ENCODE data around the gene GRK5.
"Not testable (repeated sequence)": the region's sequence is repeated elsewhere in the genome, so short reads cannot be mapped to it uniquely, and the experiment has no call there.

Gene GRK5

GRCh38 chr10:119420950-119421875, 213.8 kb downstream of the GRK5 start:
- DNase-seq (ENCODE audit: low read depth in 3 of 3) = no peak

- no peak for DNase-seq (ENCODE audit: low read depth in 3 of 3)
These were observed 214.7 kb downstream of the GRK5 start for GRCh38 chr10:119421891-119422681.

GRCh38 chr10:119422682-119423509, 215.5 kb downstream of the GRK5 start:
- DNase-seq (ENCODE audit: low read depth in 3 of 3) = no peak

GRCh38 chr10:119423510-119424257, 216.3 kb downstream of the GRK5 start:
- no peak for DNase-seq (ENCODE audit: low read depth in 3 of 3)

- DNase-seq (ENCODE audit: low read depth in 3 of 3) = no peak
These were observed 217.0 kb downstream of the GRK5 start for GRCh38 chr10:119424258-119424975.

- no peak for DNase-seq (ENCODE audit: low read depth in 3 of 3)
These were observed 217.9 kb downstream of the GRK5 start for GRCh38 chr10:119425102-119425880.

- DNase-seq (ENCODE audit: low read depth in 3 of 3) = no peak
These were observed 218.5 kb downstream of the GRK5 start for GRCh38 chr10:119425881-119426170.

GRCh38 chr10:119426699-119427098, 219.3 kb downstream of the GRK5 start:
- no peak for DNase-seq (ENCODE audit: low read depth in 3 of 3)

- DNase-seq (ENCODE audit: low read depth in 3 of 3) = no peak
These were observed 220.0 kb downstream of the GRK5 start for GRCh38 chr10:119427263-119427864.

GRCh38 chr10:119428789-119429188, 221.4 kb downstream of the GRK5 start:
- no peak for DNase-seq (ENCODE audit: low read depth in 3 of 3)

GRCh38 chr10:119429771-119430170, 222.4 kb downstream of the GRK5 start:
- DNase-seq (ENCODE audit: low read depth in 3 of 3) = no peak

- no peak for DNase-seq (ENCODE audit: low read depth in 3 of 3)
These were observed 223.8 kb downstream of the GRK5 start for GRCh38 chr10:119431034-119431772.

GRCh38 chr10:119431773-119432135, 224.4 kb downstream of the GRK5 start:
- DNase-seq (ENCODE audit: low read depth in 3 of 3) = no peak

- DNase-seq (ENCODE audit: low read depth in 3 of 3) = not testable (repeated sequence)
These were observed 227.6 kb downstream of the GRK5 start for GRCh38 chr10:119434942-119435341.

GRCh38 chr10:119438717-119439116, 231.3 kb downstream of the GRK5 start:
- DNase-seq (ENCODE audit: low read depth in 3 of 3) = no peak

- no peak for DNase-seq (ENCODE audit: low read depth in 3 of 3)
These were observed 232.6 kb downstream of the GRK5 start for GRCh38 chr10:119439922-119440321.

- DNase-seq (ENCODE audit: low read depth in 3 of 3) = no peak
These were observed 233.9 kb downstream of the GRK5 start for GRCh38 chr10:119441151-119441821.

Data from stimulated activated CD4-positive, alpha-beta T cell treated with anti-CD3 and anti-CD28 coated beads, TNF-alpha, amount 100 ng/mL, for 4 hours (primary cell).